ENCODE measurements around the gene PLEKHM2. TPM values are rescaled to one million over a fixed set of nuclear protein-coding genes. Genes with fewer than 3 reads are reported as not detected.

PLEKHM2 gene
- total RNA-seq, 3 donors from 2014 or later (not counting 1 experiment from before 2014, with no cell fraction given), result 47.8 to 61.0 (median 50.9) TPM

GRCh38 chr1:15703562-15703961, 19.4 kb downstream of the PLEKHM2 start:
- Mint-ChIP-seq H3K27ac (no peak overlapping the region), H3K4me3 (no peak overlapping the region), H3K36me3 (no peaks in the 10 kb centered on the region), H3K4me1 (peaks cover 8 to 26% of the 10 kb centered on the region in 2 donors), H3K27me3 (ENCODE audit: low read depth in 2 of 2) (no peaks in the 10 kb centered on the region), H3K9me3 (no peaks in the 10 kb centered on the region)
- H3K27ac ChIP-seq (ENCODE audit: low read length), result no peak overlapping the region
- DNase-seq (no peak), ATAC-seq (no peak)
- no peak overlapping the region for H3K4me3 ChIP-seq (ENCODE audit: low read length)
- 95% methylated on average over 9 of the region's 9 CpGs for WGBS (ENCODE audit: insufficient coverage)
- TF ChIP-seq CTCF (IDR thresholded peaks at IDR 0.05), result no peak
- H3K36me3 ChIP-seq (ENCODE audit: control insufficient read depth, insufficient read depth, low read length), result no peaks in the 10 kb centered on the region
- no peaks in the 10 kb centered on the region for H3K9me3 ChIP-seq (ENCODE audit: control insufficient read depth, insufficient read depth, low read length)
- no peaks in the 10 kb centered on the region for H3K27me3 ChIP-seq (ENCODE audit: control insufficient read depth, insufficient read depth, low read length)
- intact Hi-C loops (cut with micrococcal nuclease), result no loop called here
- H3K4me1 ChIP-seq (ENCODE audit: control insufficient read depth, insufficient read depth, low read length), result no peaks in the 10 kb centered on the region

GRCh38 chr1:15704526-15705183, 20.5 kb downstream of the PLEKHM2 start:
- H3K27ac ChIP-seq (ENCODE audit: low read length), result no peak overlapping the region
- H3K4me3 ChIP-seq (ENCODE audit: low read length), result no peak overlapping the region
- Mint-ChIP-seq H3K27me3 (ENCODE audit: low read depth in 2 of 2) (no peaks in the 10 kb centered on the region), H3K36me3 (no peaks in the 10 kb centered on the region), H3K4me1 (peaks cover 8 to 28% of the 10 kb centered on the region in 2 donors), H3K27ac (peak overlapping the region in 1 of 2 donors; percentile 1), H3K9me3 (no peaks in the 10 kb centered on the region), H3K4me3 (no peak overlapping the region)
- intact Hi-C loops (cut with micrococcal nuclease), result no loop called here
- no peaks in the 10 kb centered on the region for H3K27me3 ChIP-seq (ENCODE audit: control insufficient read depth, insufficient read depth, low read length)
- H3K36me3 ChIP-seq (ENCODE audit: control insufficient read depth, insufficient read depth, low read length), result no peaks in the 10 kb centered on the region
- H3K4me1 ChIP-seq (ENCODE audit: control insufficient read depth, insufficient read depth, low read length), result no peaks in the 10 kb centered on the region
- TF ChIP-seq CTCF (IDR thresholded peaks at IDR 0.05), result no peak
- no peaks in the 10 kb centered on the region for H3K9me3 ChIP-seq (ENCODE audit: control insufficient read depth, insufficient read depth, low read length)
- ATAC-seq (no peak), DNase-seq (no peak)
- WGBS (ENCODE audit: insufficient coverage), result 97% methylated on average over 15 of the region's 17 CpGs

- peaks cover 8 to 29% of the 10 kb centered on the region in 2 donors for H3K4me1 Mint-ChIP-seq
- no peak overlapping the region for H3K27ac Mint-ChIP-seq
- DNase-seq (no peak), ATAC-seq (no peak)
- Histone ChIP-seq H3K27me3 (ENCODE audit: control insufficient read depth, insufficient read depth, low read length) (no peaks in the 10 kb centered on the region), H3K9me3 (ENCODE audit: control insufficient read depth, insufficient read depth, low read length) (no peaks in the 10 kb centered on the region), H3K4me1 (ENCODE audit: control insufficient read depth, insufficient read depth, low read length) (no peaks in the 10 kb centered on the region), H3K27ac (ENCODE audit: low read length) (no peak overlapping the region), H3K36me3 (ENCODE audit: control insufficient read depth, insufficient read depth, low read length) (no peaks in the 10 kb centered on the region), H3K4me3 (ENCODE audit: low read length) (no peak overlapping the region)
- H3K27me3 Mint-ChIP-seq (ENCODE audit: low read depth in 2 of 2), result no peaks in the 10 kb centered on the region
- WGBS (ENCODE audit: insufficient coverage), result 97% methylated on average over 11 of the region's 11 CpGs
- no peaks in the 10 kb centered on the region for H3K36me3 Mint-ChIP-seq
- H3K9me3 Mint-ChIP-seq, result no peaks in the 10 kb centered on the region
- H3K4me3 Mint-ChIP-seq, result no peak overlapping the region
- no peak for TF ChIP-seq CTCF (IDR thresholded peaks at IDR 0.05)
- intact Hi-C loops (cut with micrococcal nuclease), result no loop called here
These were observed 21.1 kb downstream of the PLEKHM2 start for GRCh38 chr1:15705184-15705566.

GRCh38 chr1:15706751-15707150, 22.6 kb downstream of the PLEKHM2 start:
- DNase-seq (no peak), ATAC-seq (no peak)
- Mint-ChIP-seq H3K27me3 (ENCODE audit: low read depth in 2 of 2) (no peaks in the 10 kb centered on the region), H3K27ac (no peak overlapping the region), H3K36me3 (no peaks in the 10 kb centered on the region), H3K9me3 (no peaks in the 10 kb centered on the region), H3K4me3 (no peak overlapping the region), H3K4me1 (peaks cover 13 to 32% of the 10 kb centered on the region in 2 donors)
- no peak overlapping the region for H3K27ac ChIP-seq (ENCODE audit: low read length)
- H3K27me3 ChIP-seq (ENCODE audit: control insufficient read depth, insufficient read depth, low read length), result no peaks in the 10 kb centered on the region
- no peak overlapping the region for H3K4me3 ChIP-seq (ENCODE audit: low read length)
- no peaks in the 10 kb centered on the region for H3K36me3 ChIP-seq (ENCODE audit: control insufficient read depth, insufficient read depth, low read length)
- no peaks in the 10 kb centered on the region for H3K9me3 ChIP-seq (ENCODE audit: control insufficient read depth, insufficient read depth, low read length)
- WGBS (ENCODE audit: insufficient coverage), result 98% methylated on average over 7 of the region's 7 CpGs
- no peak for TF ChIP-seq CTCF (IDR thresholded peaks at IDR 0.05)
- no peaks in the 10 kb centered on the region for H3K4me1 ChIP-seq (ENCODE audit: control insufficient read depth, insufficient read depth, low read length)
- intact Hi-C loops (cut with micrococcal nuclease), result no loop called here
